Neural crest cell (in vitro differentiated cells): Measurements from ENCODE around the gene UBTD1. TPM values are rescaled to one million over a fixed set of nuclear protein-coding genes. Genes with fewer than 3 reads are reported as not detected.

Experiments used
- DNase-seq: peaks from one replicate; pipeline ENCODE4 v3.0.0; 2021; ENCODE audit warnings: low read depth, mixed read lengths, low spot score
- H3K27ac Mint-ChIP-seq: one replicate; pipeline ENCODE4 v1.8.0; 2021; ENCODE audit warnings: mild to moderate bottlenecking, mixed read lengths; ENCODE audit not compliant: unreplicated experiment
- H3K27me3 Mint-ChIP-seq: 2 replicates; pipeline ENCODE4 v1.8.0; 2021; ENCODE audit warnings: low read depth, mild to moderate bottlenecking, mixed read lengths
- H3K36me3 Mint-ChIP-seq: 2 replicates; pipeline ENCODE4 v1.8.0; 2021; ENCODE audit warnings: low read depth, mild to moderate bottlenecking, mixed read lengths
- H3K4me1 Mint-ChIP-seq: 2 replicates; pipeline ENCODE4 v1.8.0; 2021; ENCODE audit warnings: mixed read lengths
- H3K4me3 Mint-ChIP-seq: one replicate; pipeline ENCODE4 v1.8.0; 2021; ENCODE audit warnings: mild to moderate bottlenecking, mixed read lengths
- H3K9me3 Mint-ChIP-seq: 2 replicates; pipeline ENCODE4 v1.8.0; 2021; ENCODE audit warnings: mixed read lengths
- long read RNA-seq: library from polyadenylated mRNA; unstranded; transcript quantifications from one replicate; pipeline ENCODE4 v2.0.0, GENCODE V29; 2020
- total RNA-seq: library from RNA; stranded (reverse); gene quantifications from 2 replicates; pipeline ENCODE4 v1.2.1, GENCODE V29; 2021
- TF ChIP-seq, protein P1 (sequence below): fragments of 200-600 bp; sonication (generic); conservative IDR thresholded peaks from 2 replicates; pipeline ENCODE4 v1.5.0; 2021; ENCODE audit warnings: antibody characterized with exemption, mild to moderate bottlenecking

The UBTD1 gene, protein sequence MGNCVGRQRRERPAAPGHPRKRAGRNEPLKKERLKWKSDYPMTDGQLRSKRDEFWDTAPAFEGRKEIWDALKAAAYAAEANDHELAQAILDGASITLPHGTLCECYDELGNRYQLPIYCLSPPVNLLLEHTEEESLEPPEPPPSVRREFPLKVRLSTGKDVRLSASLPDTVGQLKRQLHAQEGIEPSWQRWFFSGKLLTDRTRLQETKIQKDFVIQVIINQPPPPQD
- total RNA-seq: 6.5 and 8.7 TPM in 2 replicates
- long read RNA-seq: 0 reads

DNA sequence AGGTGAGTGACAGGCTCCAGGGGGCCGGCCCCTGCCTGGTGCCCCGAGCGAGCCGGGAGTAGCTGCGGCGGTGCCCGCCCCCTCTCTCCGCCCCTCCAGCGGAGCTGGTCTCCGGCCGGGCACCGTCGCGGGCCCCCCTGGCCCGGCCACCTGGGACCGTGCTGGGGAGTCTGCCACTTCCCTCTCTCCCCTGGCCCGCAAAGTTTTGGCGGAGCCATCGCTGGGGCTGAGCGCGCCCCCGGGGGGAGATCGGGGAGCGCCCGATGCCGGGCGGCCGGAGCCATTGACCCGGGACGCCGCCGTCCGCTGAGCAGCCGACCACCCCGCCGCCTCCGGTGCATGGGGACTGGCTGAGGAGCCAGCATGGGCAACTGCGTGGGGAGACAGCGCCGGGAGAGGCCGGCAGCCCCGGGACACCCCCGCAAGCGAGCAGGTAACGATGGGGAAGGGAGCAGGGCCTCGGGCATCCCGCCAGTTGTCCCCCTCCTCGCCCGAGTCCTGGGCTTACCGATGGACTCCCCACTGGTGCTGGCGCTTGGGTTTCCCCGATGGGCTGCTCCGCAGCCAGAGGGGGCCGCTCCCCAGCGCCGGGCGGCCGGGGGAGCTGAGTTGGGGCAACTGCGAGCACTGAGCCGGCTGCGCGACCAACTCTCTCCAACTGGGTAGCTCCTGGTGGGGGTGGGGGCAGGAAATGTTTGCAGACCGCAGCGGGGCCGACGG is at the start of gene UBTD1:
Gene UBTD1 (plus strand): TSS at position 84 of the 720 bp plus-strand sequence. CDS start 280 bp downstream, at position 364.
- TF ChIP-seq, protein P1, sequence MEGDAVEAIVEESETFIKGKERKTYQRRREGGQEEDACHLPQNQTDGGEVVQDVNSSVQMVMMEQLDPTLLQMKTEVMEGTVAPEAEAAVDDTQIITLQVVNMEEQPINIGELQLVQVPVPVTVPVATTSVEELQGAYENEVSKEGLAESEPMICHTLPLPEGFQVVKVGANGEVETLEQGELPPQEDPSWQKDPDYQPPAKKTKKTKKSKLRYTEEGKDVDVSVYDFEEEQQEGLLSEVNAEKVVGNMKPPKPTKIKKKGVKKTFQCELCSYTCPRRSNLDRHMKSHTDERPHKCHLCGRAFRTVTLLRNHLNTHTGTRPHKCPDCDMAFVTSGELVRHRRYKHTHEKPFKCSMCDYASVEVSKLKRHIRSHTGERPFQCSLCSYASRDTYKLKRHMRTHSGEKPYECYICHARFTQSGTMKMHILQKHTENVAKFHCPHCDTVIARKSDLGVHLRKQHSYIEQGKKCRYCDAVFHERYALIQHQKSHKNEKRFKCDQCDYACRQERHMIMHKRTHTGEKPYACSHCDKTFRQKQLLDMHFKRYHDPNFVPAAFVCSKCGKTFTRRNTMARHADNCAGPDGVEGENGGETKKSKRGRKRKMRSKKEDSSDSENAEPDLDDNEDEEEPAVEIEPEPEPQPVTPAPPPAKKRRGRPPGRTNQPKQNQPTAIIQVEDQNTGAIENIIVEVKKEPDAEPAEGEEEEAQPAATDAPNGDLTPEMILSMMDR: no peak
- no peak for DNase-seq
- peaks cover 31% of the 10 kb centered on the region for H3K27me3 Mint-ChIP-seq

DNA sequence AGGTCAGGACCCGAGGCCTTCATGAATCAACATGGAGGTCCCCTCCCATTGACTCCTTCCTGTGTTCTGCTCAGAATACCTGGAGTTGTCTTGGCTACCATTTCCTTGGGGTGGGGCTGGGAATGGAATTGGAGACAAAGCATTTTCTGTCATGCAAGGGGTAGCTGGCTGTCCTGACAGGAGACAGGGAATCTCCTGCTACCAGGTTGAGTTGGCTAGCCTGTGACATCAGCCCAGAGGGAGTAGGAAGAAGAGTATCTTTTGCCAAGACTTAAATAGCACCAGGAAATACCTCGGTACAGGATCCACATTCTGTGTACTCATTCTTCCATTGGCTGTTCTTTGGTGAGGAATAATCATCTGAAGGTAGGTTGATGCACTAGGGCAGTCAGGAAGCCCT is 47.9 kb upstream of the UBTD1 start:
- peaks cover 38% of the 10 kb centered on the region for H3K4me1 Mint-ChIP-seq
- TF ChIP-seq, protein P1: no peak
- no peaks in the 10 kb centered on the region for H3K9me3 Mint-ChIP-seq
- H3K27ac Mint-ChIP-seq: no peak overlapping the region
- H3K27me3 Mint-ChIP-seq: no peaks in the 10 kb centered on the region
- DNase-seq: no peak
- H3K36me3 Mint-ChIP-seq: peaks cover 22% of the 10 kb centered on the region
- H3K4me3 Mint-ChIP-seq: peak overlapping the region; percentile 81

More for the DNA sequence above, at the start of gene UBTD1:
- H3K27ac Mint-ChIP-seq: peak within 1 kb of the TSS; percentile 89
- no peaks in the 10 kb centered on the region for H3K36me3 Mint-ChIP-seq
- H3K4me1 Mint-ChIP-seq: peaks cover 48% of the 10 kb centered on the region
- no peaks in the 10 kb centered on the region for H3K9me3 Mint-ChIP-seq
- H3K4me3 Mint-ChIP-seq: peak within 1 kb of the TSS; percentile 89

DNA sequence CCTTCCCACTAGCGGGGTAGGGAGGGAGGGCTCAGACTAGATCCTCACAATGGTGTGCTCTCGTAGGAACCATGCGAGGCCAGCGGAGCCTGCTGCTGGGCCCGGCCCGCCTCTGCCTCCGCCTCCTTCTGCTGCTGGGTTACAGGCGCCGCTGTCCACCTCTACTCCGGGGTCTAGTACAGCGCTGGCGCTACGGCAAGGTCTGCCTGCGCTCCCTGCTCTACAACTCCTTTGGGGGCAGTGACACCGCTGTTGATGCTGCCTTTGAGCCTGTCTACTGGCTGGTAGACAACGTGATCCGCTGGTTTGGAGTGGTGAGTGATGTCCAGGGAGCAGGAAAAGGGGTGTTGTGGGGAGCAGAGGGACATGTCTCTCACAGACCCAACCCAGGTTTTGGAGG is 47.1 kb upstream of the UBTD1 start:
- no peak overlapping the region for H3K27ac Mint-ChIP-seq
- peaks cover 22% of the 10 kb centered on the region for H3K36me3 Mint-ChIP-seq
- H3K27me3 Mint-ChIP-seq: no peaks in the 10 kb centered on the region
- H3K9me3 Mint-ChIP-seq: no peaks in the 10 kb centered on the region
- H3K4me1 Mint-ChIP-seq: peaks cover 31% of the 10 kb centered on the region
- TF ChIP-seq, protein P1: no peak
- DNase-seq: no peak
- peak overlapping the region; percentile 10 for H3K4me3 Mint-ChIP-seq

DNA sequence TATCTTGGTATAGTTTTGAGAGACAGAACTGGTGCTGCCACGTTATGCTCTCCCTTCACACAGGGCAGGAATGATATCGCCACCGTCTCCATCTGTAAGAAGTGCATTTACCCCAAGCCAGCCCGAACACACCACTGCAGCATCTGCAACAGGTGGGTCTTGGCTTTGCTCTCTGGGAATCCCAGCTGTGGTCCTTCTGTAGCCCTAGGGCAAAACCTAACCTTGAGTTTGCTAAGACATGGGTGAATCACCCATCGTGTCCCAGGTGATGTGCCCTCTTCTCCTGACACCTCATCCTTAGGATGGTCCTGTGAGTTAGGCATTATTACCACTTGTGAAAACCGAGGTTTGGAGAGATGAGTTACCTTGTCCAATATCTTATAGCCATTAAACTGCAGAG is 46.4 kb upstream of the UBTD1 start:
- no peak for DNase-seq
- Mint-ChIP-seq H3K4me1 (peaks cover 23% of the 10 kb centered on the region), H3K36me3 (peaks cover 22% of the 10 kb centered on the region), H3K9me3 (no peaks in the 10 kb centered on the region), H3K4me3 (peak overlapping the region; percentile 10), H3K27me3 (no peaks in the 10 kb centered on the region), H3K27ac (no peak overlapping the region)
- TF ChIP-seq, protein P1: no peak

DNA sequence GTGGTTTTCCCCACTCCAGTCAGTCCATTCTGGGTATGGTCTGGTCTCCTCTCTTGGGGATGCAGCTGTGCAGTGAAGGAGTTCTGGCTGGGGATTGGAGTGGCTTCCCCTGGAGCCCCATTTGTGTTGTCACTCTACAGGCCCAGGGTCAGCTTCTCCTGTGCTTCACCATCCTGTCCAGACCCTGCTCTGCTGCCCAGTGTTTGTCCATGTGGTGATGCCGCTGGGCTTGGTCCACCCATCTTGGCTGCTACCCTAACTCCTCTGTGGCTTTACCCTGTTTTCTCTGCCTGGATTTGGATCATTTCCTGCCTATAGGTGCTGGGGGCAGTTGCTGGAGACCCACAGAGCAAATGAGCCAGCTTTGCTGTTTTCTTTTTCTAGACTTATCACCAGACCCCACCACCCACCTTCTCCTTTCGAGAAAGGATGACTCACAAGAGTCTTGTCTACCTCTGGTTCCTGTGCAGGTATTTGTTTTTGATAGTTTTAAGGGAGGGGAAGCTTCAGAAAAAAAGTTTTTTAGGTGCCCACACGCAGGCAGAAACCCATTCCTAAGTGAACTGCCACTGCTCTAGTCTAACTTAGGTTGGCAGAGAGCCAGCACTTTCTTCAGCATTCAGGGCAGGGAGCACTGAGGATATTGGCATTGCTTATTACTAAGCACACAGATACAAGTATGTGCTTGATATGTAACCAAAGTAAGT is 44.2 kb upstream of the UBTD1 start:
- Mint-ChIP-seq H3K4me3 (peak overlapping the region; percentile 59), H3K27ac (no peak overlapping the region), H3K36me3 (peaks cover 33% of the 10 kb centered on the region), H3K9me3 (no peaks in the 10 kb centered on the region), H3K27me3 (no peaks in the 10 kb centered on the region), H3K4me1 (peaks cover 10% of the 10 kb centered on the region)
- TF ChIP-seq, protein P1: no peak
- no peak for DNase-seq
